Activated CD8-positive, alpha-beta T cell treated with anti-CD3 and anti-CD28 coated beads, Interleukin-2, amount 10 ng/mL, durations not matched to agents 7 days and 5 days (primary cell): ENCODE measurements around the gene CAMKK1. TPM values are rescaled to one million over a fixed set of nuclear protein-coding genes. Genes with fewer than 3 reads are reported as not detected.
"Not testable (repeated sequence)": the region's sequence is repeated elsewhere in the genome, so short reads cannot be mapped to it uniquely, and the experiment has no call there.

ENCODE experiments used
- ATAC-seq: fragments of 150-1000 bp; cut with Tn5 transposase; one replicate; pipeline ENCODE4 v1.10.0; 2021; ENCODE audit warnings: moderate library complexity
- CTCF ChIA-PET: fragments of 350-600 bp; sonication (Branson Sonifier 250); formaldehyde crosslinking; loops from one replicate; lab custom pipeline; 2021; ENCODE audit warnings: antibody characterized with exemption; lab: Charles Lee
- POLR2A ChIA-PET: fragments of 350-600 bp; sonication (Branson Sonifier 250); formaldehyde crosslinking; loops from one replicate; lab custom pipeline; 2021; ENCODE audit warnings: antibody characterized with exemption; lab: Charles Lee
- DNase-seq: peaks from one replicate; pipeline ENCODE4 v3.0.0-alpha.2; 2020
- H3K27ac Mint-ChIP-seq: one replicate; pipeline ENCODE4 v1.8.0; 2021; ENCODE audit warnings: mild to moderate bottlenecking, mixed read lengths
- H3K27me3 Mint-ChIP-seq: one replicate; pipeline ENCODE4 v1.8.0; 2021; ENCODE audit warnings: low read depth, mixed read lengths
- H3K36me3 Mint-ChIP-seq: one replicate; pipeline ENCODE4 v1.8.0; 2021; ENCODE audit warnings: low read depth, mixed read lengths
- H3K4me1 Mint-ChIP-seq: one replicate; pipeline ENCODE4 v1.8.0; 2021; ENCODE audit warnings: low read depth, mixed read lengths
- H3K4me3 Mint-ChIP-seq: one replicate; pipeline ENCODE4 v1.8.0; 2021; ENCODE audit warnings: mild to moderate bottlenecking, mixed read lengths
- H3K9me3 Mint-ChIP-seq: one replicate; pipeline ENCODE4 v1.8.0; 2022; ENCODE audit warnings: mixed read lengths; ENCODE audit not compliant: insufficient read depth
- total RNA-seq, 2 experiments: library from RNA; stranded (reverse); gene quantifications; one replicate each; pipeline ENCODE4 v1.2.3, GENCODE V29; 2021

CAMKK1 gene
- total RNA-seq, 2 experiments from 2014 or later, result 3.3 to 4.0 TPM

DNA sequence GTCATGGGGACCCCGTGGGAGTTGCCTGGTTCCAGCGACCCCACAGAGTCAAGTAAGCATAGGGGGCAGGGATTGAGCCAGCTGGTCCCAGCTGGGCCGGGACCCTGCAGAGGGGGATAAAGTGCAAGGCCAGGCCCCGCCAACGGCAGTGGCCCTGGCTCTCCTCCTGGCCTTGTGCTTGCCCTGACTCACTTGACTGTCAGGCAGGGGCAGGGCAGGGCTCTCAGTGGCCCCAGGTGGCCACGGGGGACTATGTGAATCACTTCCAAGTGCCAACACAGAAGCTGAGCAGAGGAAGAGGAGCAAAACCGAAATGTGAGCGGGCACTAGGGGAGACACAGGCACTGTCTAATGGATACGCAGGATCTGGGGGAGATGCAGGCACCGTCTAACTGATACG, 25.2 kb downstream of the CAMKK1 start:
- no peaks in the 10 kb centered on the region for H3K27me3 Mint-ChIP-seq
- ChIA-PET CTCF (no interaction called here), POLR2A (no interaction called here)
- no peak overlapping the region for H3K27ac Mint-ChIP-seq
- H3K9me3 Mint-ChIP-seq, result no peaks in the 10 kb centered on the region
- no peak for DNase-seq
- peaks cover 7% of the 10 kb centered on the region for H3K4me1 Mint-ChIP-seq
- H3K4me3 Mint-ChIP-seq, result no peak overlapping the region
- H3K36me3 Mint-ChIP-seq, result peaks cover 2% of the 10 kb centered on the region
- ATAC-seq, result no peak

DNA sequence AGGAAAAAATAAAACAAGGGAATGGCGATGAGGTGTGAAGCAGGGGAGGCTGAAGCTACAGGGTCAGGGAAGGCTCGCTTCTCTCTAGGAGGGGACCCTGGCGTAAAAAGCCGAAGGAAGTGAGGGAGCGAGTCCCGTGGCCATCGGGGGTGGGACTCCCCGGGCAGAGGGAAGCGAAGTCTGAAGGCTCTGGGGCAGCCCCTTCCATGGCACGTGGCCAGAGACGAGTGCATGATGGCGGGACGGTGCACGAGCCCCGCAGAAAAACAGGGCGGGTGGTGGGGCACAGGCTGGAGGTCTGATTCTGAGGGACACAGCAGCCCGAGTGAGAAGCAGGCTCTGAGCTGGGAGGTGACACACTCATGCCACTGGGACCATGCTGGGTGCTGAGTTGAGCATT, 25.7 kb downstream of the CAMKK1 start:
- no peak for DNase-seq
- Mint-ChIP-seq H3K36me3 (peaks cover 2% of the 10 kb centered on the region), H3K27ac (no peak overlapping the region), H3K27me3 (no peaks in the 10 kb centered on the region), H3K4me1 (peaks cover 7% of the 10 kb centered on the region), H3K4me3 (no peak overlapping the region), H3K9me3 (no peaks in the 10 kb centered on the region)
- ChIA-PET POLR2A (no interaction called here), CTCF (no interaction called here)
- no peak for ATAC-seq

DNA sequence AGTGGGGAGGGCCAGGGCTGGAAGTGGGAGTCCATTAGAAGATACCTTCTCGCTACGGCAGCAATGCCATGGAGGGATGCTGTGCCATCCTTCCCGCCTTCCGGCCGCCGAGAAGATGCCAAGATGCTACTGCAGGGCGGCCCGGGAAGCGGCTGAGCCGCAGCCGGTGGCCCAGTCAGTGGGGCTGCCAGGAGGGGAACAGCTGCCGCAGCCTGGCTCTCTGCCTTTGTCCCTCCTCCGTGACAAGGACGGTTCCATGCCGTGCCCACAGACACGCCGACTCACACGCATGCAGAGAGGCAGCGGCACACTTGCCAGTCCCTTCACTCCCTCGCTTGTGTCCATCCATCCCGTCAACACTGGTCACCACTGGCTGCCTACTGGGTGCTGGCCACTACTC, 26.6 kb downstream of the CAMKK1 start:
- CTCF ChIA-PET, result no interaction called here
- ATAC-seq (no peak), DNase-seq (no peak)
- no peak overlapping the region for H3K27ac Mint-ChIP-seq
- no peak overlapping the region for H3K4me3 Mint-ChIP-seq
- POLR2A ChIA-PET, result no interaction called here
- peaks cover 7% of the 10 kb centered on the region for H3K4me1 Mint-ChIP-seq
- H3K27me3 Mint-ChIP-seq, result no peaks in the 10 kb centered on the region
- H3K9me3 Mint-ChIP-seq, result no peaks in the 10 kb centered on the region
- H3K36me3 Mint-ChIP-seq, result peaks cover 2% of the 10 kb centered on the region

- Mint-ChIP-seq H3K4me1 (no peaks in the 10 kb centered on the region), H3K27ac (no peak overlapping the region), H3K36me3 (no peaks in the 10 kb centered on the region), H3K4me3 (no peak overlapping the region), H3K9me3 (no peaks in the 10 kb centered on the region), H3K27me3 (no peaks in the 10 kb centered on the region)
- ChIA-PET POLR2A (no interaction called here), CTCF (interaction anchor here (1.1 to 4.0 kb wide), 5 partner anchors 19 to 209 kb away, joined by 3 to 32 read pairs (median 5); partner anchors contain the start of gene NCBP3)
- no peak for DNase-seq
- ATAC-seq, result no peak
These were observed 27.7 kb downstream of the CAMKK1 start for GRCh38 chr17:3865176-3865575.

- no peak for DNase-seq
- ATAC-seq, result no peak
- Mint-ChIP-seq H3K27me3 (no peaks in the 10 kb centered on the region), H3K27ac (no peak overlapping the region), H3K36me3 (no peaks in the 10 kb centered on the region), H3K9me3 (no peaks in the 10 kb centered on the region), H3K4me3 (no peak overlapping the region), H3K4me1 (no peaks in the 10 kb centered on the region)
- ChIA-PET POLR2A (no interaction called here), CTCF (interaction anchor here (1.1 to 4.0 kb wide), 7 partner anchors 14 to 210 kb away, joined by 3 to 32 read pairs (median 5); partner anchors contain the start of gene NCBP3)
These were observed 28.3 kb downstream of the CAMKK1 start for GRCh38 chr17:3864534-3864933.

GRCh38 chr17:3861761-3862681, 30.8 kb downstream of the CAMKK1 start:
- H3K27me3 Mint-ChIP-seq, result no peaks in the 10 kb centered on the region
- no peak overlapping the region for H3K27ac Mint-ChIP-seq
- no peaks in the 10 kb centered on the region for H3K4me1 Mint-ChIP-seq
- no peak overlapping the region for H3K4me3 Mint-ChIP-seq
- ATAC-seq (no peak), DNase-seq (no peak)
- ChIA-PET CTCF (interaction anchor here (0.7 to 4.0 kb wide), 8 partner anchors 16 to 212 kb away, joined by 3 to 32 read pairs (median 4); partner anchors contain the start of genes CAMKK1 and NCBP3), POLR2A (interaction anchor here (0.7 kb wide), 1 partner anchor 16 kb away, joined by 3 read pairs; the partner anchor contains the start of gene NCBP3)
- no peaks in the 10 kb centered on the region for H3K36me3 Mint-ChIP-seq
- H3K9me3 Mint-ChIP-seq, result no peaks in the 10 kb centered on the region

DNA sequence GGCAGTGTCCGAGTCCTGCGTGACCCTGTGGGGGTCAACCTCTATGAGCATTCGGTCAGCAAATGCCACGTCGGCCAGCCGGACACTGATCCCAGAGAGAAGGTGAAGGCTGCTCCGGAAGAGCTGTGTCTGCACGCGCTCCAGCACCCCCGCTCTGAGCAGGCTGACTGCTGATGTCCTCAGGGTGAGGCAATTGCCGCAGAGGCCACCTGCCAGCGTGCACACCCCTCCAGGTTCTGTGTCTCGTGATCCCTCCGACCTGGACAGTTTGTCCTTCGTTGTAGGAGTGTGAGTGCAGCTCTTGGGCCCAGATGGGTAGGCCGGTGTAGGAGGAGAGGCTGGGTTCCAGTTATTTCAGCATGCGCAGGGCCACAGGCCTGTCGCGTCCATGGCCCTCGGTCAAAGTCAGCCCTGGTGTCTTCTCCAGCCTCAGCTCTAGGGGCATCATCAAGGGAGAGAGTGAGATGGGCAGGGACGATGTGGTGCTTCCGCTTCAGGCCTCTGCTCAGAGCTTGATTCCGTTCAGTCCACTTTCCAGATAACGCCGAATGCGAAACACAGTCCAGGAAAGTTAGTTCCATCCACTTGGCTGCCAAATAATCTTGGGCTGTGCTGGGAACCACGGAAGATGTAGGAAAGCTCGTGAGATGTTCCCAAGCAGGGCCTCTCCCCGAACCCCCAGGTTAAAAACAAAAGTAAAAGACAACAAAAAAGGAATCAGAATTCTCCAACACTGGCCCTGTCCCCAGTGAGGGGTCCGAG, 31.7 kb downstream of the CAMKK1 start:
- ATAC-seq (no peak), DNase-seq (no peak)
- H3K27me3 Mint-ChIP-seq, result no peaks in the 10 kb centered on the region
- CTCF ChIA-PET, result interaction anchor here (0.6 to 1.5 kb wide), 3 partner anchors 15 to 213 kb away, joined by 3 to 5 read pairs (median 3); partner anchors contain the start of gene NCBP3
- H3K4me1 Mint-ChIP-seq, result no peaks in the 10 kb centered on the region
- H3K4me3 Mint-ChIP-seq, result no peak overlapping the region
- no peaks in the 10 kb centered on the region for H3K9me3 Mint-ChIP-seq
- H3K36me3 Mint-ChIP-seq, result no peaks in the 10 kb centered on the region
- POLR2A ChIA-PET, result no interaction called here
- H3K27ac Mint-ChIP-seq, result no peak overlapping the region

DNA sequence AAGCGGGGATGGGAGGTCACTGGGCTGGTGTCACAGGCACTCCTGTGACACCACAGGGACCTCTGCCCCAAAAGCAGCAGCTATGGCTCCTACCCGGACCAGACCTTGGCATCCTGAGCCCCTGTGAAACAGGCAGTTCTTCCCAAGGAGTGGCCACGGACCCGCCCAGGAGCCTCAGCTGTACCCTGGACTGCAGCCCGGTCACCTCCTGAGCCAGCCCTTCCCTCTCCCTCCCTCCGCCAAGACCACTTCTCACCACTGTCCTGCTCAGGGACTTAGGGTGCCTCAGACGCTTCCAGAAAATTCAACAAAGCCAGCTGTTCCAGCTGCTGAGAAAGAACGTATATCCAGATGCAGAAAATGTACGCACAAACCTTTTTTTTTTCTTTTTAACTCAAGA, 32.9 kb downstream of the CAMKK1 start:
- CTCF ChIA-PET, result no interaction called here
- ATAC-seq, result no peak
- DNase-seq, result no peak
- H3K4me3 Mint-ChIP-seq, result no peak overlapping the region
- no peaks in the 10 kb centered on the region for H3K27me3 Mint-ChIP-seq
- POLR2A ChIA-PET, result no interaction called here
- no peaks in the 10 kb centered on the region for H3K36me3 Mint-ChIP-seq
- H3K4me1 Mint-ChIP-seq, result no peaks in the 10 kb centered on the region
- H3K9me3 Mint-ChIP-seq, result no peaks in the 10 kb centered on the region
- H3K27ac Mint-ChIP-seq, result no peak overlapping the region

DNA sequence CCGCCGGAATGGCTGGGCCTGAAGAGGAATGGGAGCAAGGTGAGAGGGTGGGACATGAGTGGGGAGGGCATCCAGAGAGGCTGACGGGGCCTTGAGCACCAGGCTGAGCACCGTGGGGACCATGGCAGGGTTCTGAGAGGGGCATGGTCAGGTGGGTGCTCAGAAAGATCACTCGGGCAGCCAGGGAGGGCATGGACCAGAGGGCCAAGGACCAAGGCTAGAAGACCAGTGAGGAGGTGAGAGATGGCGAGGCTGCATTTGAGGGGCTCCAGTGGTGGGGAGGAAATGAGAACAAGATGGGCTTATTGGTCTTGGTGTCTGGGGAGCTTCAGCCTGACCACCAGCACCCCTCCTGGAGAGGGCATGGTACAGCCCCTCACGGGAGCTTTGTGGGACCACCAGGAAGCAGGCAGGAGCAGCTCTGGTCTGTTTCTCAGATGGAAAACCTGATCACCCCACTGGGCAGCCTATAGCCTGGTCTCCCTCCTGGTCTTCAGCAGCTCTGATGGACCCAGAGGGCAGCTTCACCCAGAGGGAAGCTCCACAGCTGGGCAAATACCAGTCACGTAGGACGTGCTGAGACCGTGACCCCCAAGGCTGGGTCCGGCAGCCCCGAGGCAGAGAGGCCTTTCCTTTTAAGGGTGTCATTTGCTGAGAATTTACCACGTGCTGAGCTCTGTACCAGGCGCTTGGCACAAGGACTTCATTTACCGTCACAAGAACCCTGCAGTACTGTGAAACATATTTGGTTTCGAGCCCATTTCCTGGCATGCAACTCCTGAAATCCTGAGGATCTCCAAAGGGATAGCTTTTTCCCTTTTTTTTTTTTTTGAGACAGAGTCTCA, 35.4 kb downstream of the CAMKK1 start:
- Mint-ChIP-seq H3K27ac (no peak overlapping the region), H3K4me1 (no peaks in the 10 kb centered on the region), H3K4me3 (no peak overlapping the region), H3K9me3 (no peaks in the 10 kb centered on the region), H3K36me3 (no peaks in the 10 kb centered on the region), H3K27me3 (no peaks in the 10 kb centered on the region)
- ChIA-PET CTCF (interaction anchor here (0.9 to 2.5 kb wide), 4 partner anchors 11 to 217 kb away, joined by 3 to 9 read pairs (median 5); partner anchors contain the start of gene NCBP3), POLR2A (interaction anchor here (0.6 to 1.4 kb wide), 3 partner anchors 11 to 222 kb away, joined by 3 to 4 read pairs (median 4); partner anchors contain the start of gene NCBP3)
- DNase-seq (no peak), ATAC-seq (no peak)

GRCh38 chr17:3854204-3854603, 38.6 kb downstream of the CAMKK1 start:
- H3K4me3 Mint-ChIP-seq, H3K36me3 Mint-ChIP-seq, POLR2A ChIA-PET, CTCF ChIA-PET, H3K9me3 Mint-ChIP-seq, H3K4me1 Mint-ChIP-seq, ATAC-seq, H3K27ac Mint-ChIP-seq, DNase-seq: not testable (repeated sequence)
- H3K27me3 Mint-ChIP-seq, result peaks cover 14% of the 10 kb centered on the region

DNA sequence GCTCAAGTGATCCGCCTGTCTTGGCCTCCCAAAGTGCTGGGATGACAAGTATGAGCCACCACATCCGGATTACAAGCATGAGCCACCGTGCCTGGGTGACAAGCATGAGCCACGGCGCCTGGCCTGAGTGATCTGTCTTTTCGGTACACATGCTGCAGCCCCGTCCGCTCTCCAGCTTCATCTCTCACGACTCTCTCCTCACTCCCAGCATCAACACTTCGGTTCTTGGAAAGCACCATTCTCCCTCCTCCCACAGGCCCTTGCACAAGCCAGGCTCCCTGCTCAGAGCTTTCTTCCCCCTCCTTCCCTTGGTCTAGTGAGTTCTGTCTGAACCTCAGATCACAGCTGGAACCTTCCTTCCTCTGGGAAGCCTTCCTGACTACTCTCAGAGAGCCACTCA, 40.3 kb downstream of the CAMKK1 start:
- Mint-ChIP-seq H3K27ac (no peak overlapping the region), H3K27me3 (peaks cover 14% of the 10 kb centered on the region), H3K9me3 (no peaks in the 10 kb centered on the region), H3K36me3 (no peaks in the 10 kb centered on the region), H3K4me3 (no peak overlapping the region), H3K4me1 (peaks cover 3% of the 10 kb centered on the region)
- DNase-seq (no peak), ATAC-seq (no peak)
- CTCF ChIA-PET, result no interaction called here
- POLR2A ChIA-PET, result no interaction called here
